SK-N-MC (cell line): ENCODE data around the gene VAMP8.

Experiments used
- DNase-seq: peaks from one replicate; pipeline ENCODE4 v3.0.0-alpha.2; 2011; ENCODE audit warnings: low read depth, low spot score
- H3K27ac ChIP-seq: fragments of 200-600 bp; sonication (generic); 2 replicates; pipeline ENCODE4 v1.5.1; 2016; ENCODE audit warnings: mixed run types
- H3K36me3 ChIP-seq: fragments of 200-600 bp; sonication (generic); 2 replicates; pipeline ENCODE4 v1.6.1; 2017; ENCODE audit warnings: antibody characterized with exemption, low read length, mixed read lengths; ENCODE audit not compliant: insufficient read depth
- H3K4me3 ChIP-seq: fragments of 200-600 bp; sonication (generic); 2 replicates; pipeline ENCODE4 v1.5.1; 2016
- H3K9ac ChIP-seq: fragments of 200-600 bp; sonication (generic); 2 replicates; pipeline ENCODE4 v1.8.0; 2017; ENCODE audit warnings: mixed run types, mixed read lengths; ENCODE audit not compliant: insufficient read length
- H3K9me3 ChIP-seq: fragments of 200-600 bp; sonication (generic); 2 replicates; pipeline ENCODE4 v1.6.1; 2017; ENCODE audit warnings: low read depth, mild to moderate bottlenecking, antibody characterized with exemption, low read length, moderate library complexity, mixed read lengths
- EZH2 ChIP-seq: fragments of 200-600 bp; sonication (generic); IDR thresholded peaks from one replicate; pipeline ENCODE4 v1.6.1; 2017; ENCODE audit warnings: antibody characterized with exemption
- FOXP2 ChIP-seq: optimal IDR thresholded peaks from 2 replicates; pipeline ENCODE3; 2011; ENCODE audit warnings: mild to moderate bottlenecking, moderate library complexity; ENCODE audit not compliant: insufficient read depth; ENCODE audit errors: extremely low read length, control extremely low read depth
- POLR2AphosphoS5 ChIP-seq: IDR thresholded peaks from 2 replicates; pipeline ENCODE4 v1.6.1; 2012; ENCODE audit warnings: mild to moderate bottlenecking, low read depth, low read length, borderline replicate concordance

The VAMP8 gene

DNA sequence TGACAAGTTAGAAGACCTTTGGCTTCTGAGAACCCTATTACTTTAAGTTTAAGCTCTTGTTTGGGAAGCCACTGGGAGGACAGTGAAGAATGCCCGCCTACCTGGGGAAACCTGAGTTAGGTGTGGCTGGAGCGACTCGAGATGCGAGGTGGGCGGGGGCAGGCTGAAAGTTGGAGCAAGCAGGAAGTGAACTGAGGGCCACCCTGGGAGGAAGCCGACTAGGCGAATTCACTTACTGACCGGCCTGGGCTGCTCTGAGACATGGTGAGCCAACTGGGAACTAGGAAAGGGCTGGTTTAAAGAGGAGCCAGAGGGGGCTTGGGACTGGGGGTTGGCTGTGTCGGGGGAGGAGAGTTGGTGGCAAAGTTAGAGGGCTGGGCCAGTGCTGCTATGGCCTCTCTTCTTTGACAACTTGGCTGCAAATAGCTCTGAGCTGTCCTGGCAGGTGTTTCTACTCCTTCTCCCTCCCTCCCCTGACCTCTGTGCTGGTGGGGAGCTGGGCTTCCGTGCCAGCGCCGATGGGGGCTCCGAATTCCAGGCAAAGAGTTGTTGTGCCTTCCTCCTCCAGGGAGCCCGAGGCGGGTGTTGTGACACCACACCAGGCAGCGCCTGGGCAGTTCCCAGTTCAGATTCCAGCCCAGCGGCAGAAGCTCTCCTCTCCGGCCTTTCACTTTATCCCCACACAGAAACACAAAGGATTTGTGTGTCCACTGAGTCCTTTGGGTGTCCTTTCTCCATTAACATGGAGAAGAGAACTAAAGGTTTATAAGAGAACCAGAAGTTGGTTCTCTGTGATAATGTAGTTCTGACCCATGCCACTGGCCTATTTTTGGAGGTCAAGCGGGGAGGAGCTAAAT is at the start of gene VAMP8:
Gene VAMP8 (plus strand): TSS at position 201 of the 857 bp plus-strand sequence. CDS start 61 bp downstream, at position 262.
- no peaks in the 10 kb centered on the region for H3K36me3 ChIP-seq
- no peak for DNase-seq
- H3K9me3 ChIP-seq: no peaks in the 10 kb centered on the region
- no peak within 1 kb of the TSS for H3K9ac ChIP-seq
- H3K27ac ChIP-seq: no peak within 1 kb of the TSS
- no peak within 1 kb of the TSS for H3K4me3 ChIP-seq
- TF ChIP-seq EZH2 (no peak), POLR2AphosphoS5 (no peak), FOXP2 (no peak)

- no peak for DNase-seq
- Histone ChIP-seq H3K9me3 (no peaks in the 10 kb centered on the region), H3K36me3 (no peaks in the 10 kb centered on the region), H3K27ac (no peak overlapping the region), H3K9ac (no peak overlapping the region), H3K4me3 (no peak overlapping the region)
- TF ChIP-seq POLR2AphosphoS5 (no peak), EZH2 (no peak), FOXP2 (no peak)
Observed at GRCh38 chr2:85527787-85528186, 49.6 kb upstream of the VAMP8 start.

- Histone ChIP-seq H3K27ac (no peak overlapping the region), H3K36me3 (no peaks in the 10 kb centered on the region), H3K4me3 (no peak overlapping the region), H3K9ac (no peak overlapping the region), H3K9me3 (no peaks in the 10 kb centered on the region)
- no peak for DNase-seq
- TF ChIP-seq EZH2 (no peak), POLR2AphosphoS5 (no peak), FOXP2 (no peak)
Observed at GRCh38 chr2:85528355-85528754, 49.0 kb upstream of the VAMP8 start.

DNA sequence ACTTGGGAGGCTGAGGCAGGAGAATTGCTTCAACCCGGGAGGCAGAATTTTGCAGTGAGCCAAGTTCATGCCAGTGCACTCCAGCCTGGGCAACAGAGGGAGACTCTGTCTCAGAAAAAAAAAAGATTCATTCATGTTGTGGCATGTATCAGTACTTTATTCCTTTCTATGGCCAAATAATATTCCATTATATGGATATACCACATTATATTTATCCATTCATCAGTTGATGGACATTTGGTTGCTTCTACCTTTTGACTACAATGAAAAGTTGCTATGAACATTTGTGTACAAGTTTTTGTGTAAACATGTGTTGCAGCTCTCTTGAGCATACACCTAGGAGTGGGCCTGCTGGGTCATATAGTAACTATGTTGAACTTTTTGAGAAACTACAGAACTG is 47.6 kb upstream of the VAMP8 start:
- no peak for TF ChIP-seq EZH2
- TF ChIP-seq FOXP2: no peak
- TF ChIP-seq POLR2AphosphoS5: no peak
- H3K27ac ChIP-seq: no peak overlapping the region
- H3K9ac ChIP-seq: no peak overlapping the region
- no peak for DNase-seq
- H3K9me3 ChIP-seq: no peaks in the 10 kb centered on the region
- H3K4me3 ChIP-seq: no peak overlapping the region
- H3K36me3 ChIP-seq: no peaks in the 10 kb centered on the region

GRCh38 chr2:85531589-85531988 is 45.8 kb upstream of the VAMP8 start:
- Histone ChIP-seq H3K9me3 (no peaks in the 10 kb centered on the region), H3K27ac (no peak overlapping the region), H3K4me3 (no peak overlapping the region), H3K36me3 (no peaks in the 10 kb centered on the region), H3K9ac (no peak overlapping the region)
- DNase-seq: no peak
- TF ChIP-seq EZH2 (no peak), POLR2AphosphoS5 (no peak), FOXP2 (no peak)

GRCh38 chr2:85534099-85534498 is 43.3 kb upstream of the VAMP8 start:
- Histone ChIP-seq H3K4me3 (no peak overlapping the region), H3K9ac (no peak overlapping the region), H3K27ac (peak overlapping the region; percentile 69), H3K9me3 (no peaks in the 10 kb centered on the region), H3K36me3 (no peaks in the 10 kb centered on the region)
- no peak for DNase-seq
- TF ChIP-seq EZH2 (no peak), POLR2AphosphoS5 (no peak), FOXP2 (no peak)

- Histone ChIP-seq H3K27ac (peak overlapping the region; percentile 69; the same call in 1 of the 2 replicates), H3K4me3 (no peak overlapping the region), H3K9ac (no peak overlapping the region), H3K9me3 (no peaks in the 10 kb centered on the region), H3K36me3 (peaks cover 3% of the 10 kb centered on the region)
- no peak for DNase-seq
- TF ChIP-seq POLR2AphosphoS5 (no peak), EZH2 (no peak), FOXP2 (no peak)
Observed at GRCh38 chr2:85534881-85535280, 42.5 kb upstream of the VAMP8 start.

DNA sequence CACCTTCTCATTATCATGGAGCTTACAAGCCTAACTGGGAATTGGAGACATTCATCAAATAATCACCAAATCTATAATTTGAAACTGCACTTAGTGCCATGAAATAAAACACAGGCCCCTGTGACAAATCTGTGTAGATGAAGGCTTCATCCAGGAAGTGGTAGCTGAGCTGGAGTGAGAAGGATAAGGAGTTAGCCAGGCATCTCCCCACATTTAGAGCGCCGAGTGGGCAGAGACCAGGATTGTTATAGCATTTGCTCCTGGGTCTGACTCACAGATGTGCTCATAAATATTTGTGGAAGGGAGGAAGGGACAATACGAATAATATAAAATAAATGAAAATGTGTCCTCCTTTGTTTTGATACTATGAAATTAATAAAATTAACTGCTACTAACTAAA is 40.9 kb upstream of the VAMP8 start:
- TF ChIP-seq EZH2 (no peak), FOXP2 (no peak), POLR2AphosphoS5 (no peak)
- H3K9ac ChIP-seq: peak overlapping the region; percentile 39
- H3K27ac ChIP-seq: peak overlapping the region; percentile 98
- no peaks in the 10 kb centered on the region for H3K9me3 ChIP-seq
- no peak for DNase-seq
- no peak overlapping the region for H3K4me3 ChIP-seq
- H3K36me3 ChIP-seq: peaks cover 19% of the 10 kb centered on the region
